SW 1271 (cell line): Measurements from ENCODE around the gene PDE6H.

Experiments
- DNase-seq, 2 experiments: peaks; one replicate each; lab custom pipeline; 2025; lab: John Stamatoyannopoulos, UW

Gene PDE6H

GRCh38 chr12:15001733-15002382, 29.0 kb downstream of the PDE6H start:
- DNase-seq = no peak

DNA sequence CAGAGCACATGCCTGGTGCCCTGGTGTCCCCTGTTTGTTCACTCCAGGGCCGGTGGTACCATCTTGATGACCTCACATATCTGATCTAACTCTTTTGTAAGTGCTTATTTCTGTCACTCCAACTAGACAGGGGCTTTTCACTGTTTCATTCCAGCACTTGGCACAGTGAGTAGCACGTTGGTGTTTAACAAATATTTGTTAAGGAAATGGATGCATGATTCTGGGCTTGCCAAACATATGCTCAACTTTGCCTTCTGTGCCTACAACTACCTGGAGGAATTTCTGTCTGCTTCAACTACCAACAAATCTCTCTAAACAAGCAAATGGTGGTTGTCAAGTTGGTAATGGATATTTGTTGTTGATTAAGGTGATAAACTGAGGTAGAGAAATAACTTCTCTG, 31.6 kb downstream of the PDE6H start:
- no peak for DNase-seq

DNA sequence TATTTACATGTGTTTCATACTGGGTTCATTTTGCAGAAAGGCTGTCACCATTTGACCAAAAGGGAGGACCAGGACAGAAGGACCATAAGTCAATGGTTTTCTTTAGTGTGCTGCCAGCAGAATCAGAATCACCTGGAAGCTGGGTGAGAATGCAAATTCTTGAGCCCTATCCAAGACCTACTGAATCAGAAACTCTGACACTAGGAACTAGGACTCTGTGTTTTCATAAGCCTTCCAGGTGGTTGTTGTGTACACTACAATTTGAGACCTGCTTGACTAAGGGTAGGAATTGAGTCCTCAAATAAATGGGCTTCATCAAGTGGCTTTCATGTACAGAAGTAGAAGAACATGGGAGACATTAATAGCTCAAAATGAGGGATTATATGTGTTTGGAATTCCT, 32.2 kb downstream of the PDE6H start:
- DNase-seq = no peak

DNA sequence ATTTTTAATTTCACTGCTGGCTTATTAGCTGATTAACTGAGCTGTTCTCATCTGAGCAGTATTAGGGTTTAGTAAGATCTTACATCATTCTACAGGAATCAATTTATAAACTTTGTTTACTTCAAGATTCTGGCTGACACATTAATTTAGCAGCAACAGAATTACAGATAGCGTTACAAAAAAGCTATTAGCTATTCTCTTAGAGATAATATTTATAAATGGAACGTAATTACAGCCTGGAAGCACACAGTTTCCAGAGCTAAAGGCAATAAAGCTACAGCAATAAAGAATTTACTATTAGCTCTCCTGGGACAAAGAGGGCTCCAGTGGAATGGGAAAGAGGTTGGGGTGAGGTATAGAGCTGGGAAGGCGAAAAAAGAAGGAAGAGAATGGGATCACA, 34.7 kb downstream of the PDE6H start:
- DNase-seq = no peak

DNA sequence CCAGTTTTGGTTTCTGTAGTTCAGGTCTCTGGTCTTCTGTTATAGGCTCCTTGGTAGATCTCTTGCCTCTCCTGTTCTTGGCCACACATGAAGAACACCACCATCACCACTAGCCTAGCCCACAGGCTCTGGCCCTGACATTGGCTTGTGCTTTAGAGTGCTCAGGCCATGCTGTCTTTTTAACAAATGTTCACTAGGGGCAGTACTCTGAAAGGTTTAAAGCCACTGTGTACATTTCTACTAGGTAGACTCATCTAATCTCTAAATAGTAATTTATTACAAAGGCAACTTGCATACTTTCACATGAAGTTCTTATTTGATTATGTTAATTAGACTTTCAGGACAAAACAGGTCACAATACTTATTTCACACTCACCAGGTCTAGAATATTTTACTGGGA, 38.3 kb downstream of the PDE6H start:
- peak in 1 of 2 experiments; percentile 20 for DNase-seq

DNA sequence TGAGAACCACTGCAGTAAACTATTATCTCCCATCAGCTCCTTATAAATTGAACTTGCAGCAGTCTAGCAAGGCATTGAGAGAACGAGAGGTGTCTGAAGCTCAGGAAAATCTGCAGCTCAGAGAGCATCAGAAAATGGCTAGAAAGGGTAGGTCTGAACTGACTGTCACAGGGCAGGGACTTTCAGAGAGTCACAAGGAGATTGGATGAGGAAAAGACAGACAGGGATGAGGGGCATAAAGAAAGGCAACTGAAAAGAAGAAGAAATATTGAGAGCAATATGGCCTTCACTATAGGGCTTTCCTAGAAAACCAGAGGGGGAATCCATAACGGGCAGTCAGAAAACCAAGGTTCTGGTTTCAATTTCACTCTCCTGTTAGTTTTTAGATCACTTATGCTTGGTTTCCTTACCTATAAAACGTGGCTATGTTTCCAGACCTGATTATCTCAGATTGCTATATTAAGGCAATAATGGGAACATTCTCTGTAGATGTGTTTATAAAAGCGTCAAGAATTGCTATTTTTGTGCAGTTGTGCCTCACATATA, 40.9 kb downstream of the PDE6H start:
- no peak for DNase-seq

DNA sequence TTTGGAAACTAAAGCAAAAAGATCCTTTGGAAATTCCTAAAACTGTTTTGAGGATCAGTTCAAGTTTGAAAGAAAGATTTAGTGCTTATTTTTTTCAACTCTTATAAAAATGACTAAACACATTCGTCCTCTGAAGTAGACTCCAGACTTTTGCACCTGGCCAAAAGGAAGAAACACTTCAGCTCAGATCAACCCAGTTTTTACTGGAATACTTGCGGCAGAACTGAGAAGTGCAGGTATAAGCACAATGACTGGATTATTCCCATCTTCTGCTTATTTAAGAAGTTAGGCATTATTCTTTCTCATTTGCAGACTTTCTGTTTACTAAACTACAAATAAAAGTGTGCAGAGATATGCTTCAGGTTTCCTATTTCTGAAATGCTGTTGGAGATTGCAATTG, 41.9 kb downstream of the PDE6H start:
- DNase-seq = no peak

DNA sequence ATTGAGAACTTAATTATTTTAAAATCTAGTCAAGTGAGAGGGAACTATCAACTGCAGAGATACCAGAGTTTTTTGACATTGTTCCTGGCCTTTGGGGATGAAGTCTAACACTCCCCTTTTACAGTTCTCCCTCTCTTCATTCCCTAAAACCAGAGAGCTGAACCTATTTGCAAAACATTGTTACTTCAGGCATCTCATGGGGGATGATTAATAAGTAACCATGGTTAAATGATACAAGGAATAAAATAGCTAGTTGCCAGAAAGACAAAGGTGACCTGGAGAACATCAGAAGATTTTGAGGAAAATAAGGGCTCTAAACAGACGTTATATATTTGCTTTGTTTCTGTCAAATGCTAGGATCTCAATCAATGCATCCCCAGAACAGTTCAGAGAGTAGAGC, 42.3 kb downstream of the PDE6H start:
- no peak for DNase-seq

- no peak for DNase-seq
Observed at GRCh38 chr12:15020156-15020555, 47.3 kb downstream of the PDE6H start.
